COLO668 (cell line): ENCODE measurements around the gene LINGO1.
A peak's percentile ranks its signal among the peaks of the same experiment; 100 is the strongest.

Experiments used
- DNase-seq: peaks from one replicate; lab custom pipeline; 2025; ENCODE audit not compliant: unreplicated experiment; lab: John Stamatoyannopoulos, UW

Gene LINGO1

DNA sequence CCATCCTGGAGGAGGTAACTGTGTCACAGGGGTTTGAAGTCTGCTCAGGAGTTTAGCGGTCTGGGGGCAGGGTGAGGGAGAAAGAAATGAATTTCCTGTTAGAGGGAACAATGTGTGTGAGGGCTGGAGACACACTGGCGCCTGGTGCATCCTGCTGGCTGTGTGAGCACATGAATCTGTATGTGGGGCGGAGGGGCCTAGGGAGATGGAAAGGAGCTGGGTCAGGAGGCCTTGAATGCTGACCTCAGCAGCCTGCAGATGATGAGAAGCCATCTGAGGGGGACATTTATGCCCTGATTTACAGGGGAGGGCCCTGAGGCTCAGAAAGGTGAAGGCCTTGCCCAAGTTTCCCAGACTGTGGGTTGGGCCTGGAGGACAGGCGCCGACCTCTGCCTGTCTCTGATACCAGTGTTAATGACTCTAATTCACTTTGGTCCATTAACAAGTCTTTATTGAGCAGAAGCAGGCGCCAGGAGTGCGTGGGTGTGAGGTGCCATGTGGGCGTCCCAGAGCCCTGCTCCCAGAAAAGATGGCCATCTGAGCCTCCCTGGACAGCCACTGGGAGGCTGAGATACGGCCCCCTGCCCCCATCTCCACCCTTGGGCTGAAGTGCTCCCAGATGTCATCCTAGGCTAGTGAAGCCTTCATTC lies 34.8 kb downstream of the LINGO1 start:
- no peak for DNase-seq

DNA sequence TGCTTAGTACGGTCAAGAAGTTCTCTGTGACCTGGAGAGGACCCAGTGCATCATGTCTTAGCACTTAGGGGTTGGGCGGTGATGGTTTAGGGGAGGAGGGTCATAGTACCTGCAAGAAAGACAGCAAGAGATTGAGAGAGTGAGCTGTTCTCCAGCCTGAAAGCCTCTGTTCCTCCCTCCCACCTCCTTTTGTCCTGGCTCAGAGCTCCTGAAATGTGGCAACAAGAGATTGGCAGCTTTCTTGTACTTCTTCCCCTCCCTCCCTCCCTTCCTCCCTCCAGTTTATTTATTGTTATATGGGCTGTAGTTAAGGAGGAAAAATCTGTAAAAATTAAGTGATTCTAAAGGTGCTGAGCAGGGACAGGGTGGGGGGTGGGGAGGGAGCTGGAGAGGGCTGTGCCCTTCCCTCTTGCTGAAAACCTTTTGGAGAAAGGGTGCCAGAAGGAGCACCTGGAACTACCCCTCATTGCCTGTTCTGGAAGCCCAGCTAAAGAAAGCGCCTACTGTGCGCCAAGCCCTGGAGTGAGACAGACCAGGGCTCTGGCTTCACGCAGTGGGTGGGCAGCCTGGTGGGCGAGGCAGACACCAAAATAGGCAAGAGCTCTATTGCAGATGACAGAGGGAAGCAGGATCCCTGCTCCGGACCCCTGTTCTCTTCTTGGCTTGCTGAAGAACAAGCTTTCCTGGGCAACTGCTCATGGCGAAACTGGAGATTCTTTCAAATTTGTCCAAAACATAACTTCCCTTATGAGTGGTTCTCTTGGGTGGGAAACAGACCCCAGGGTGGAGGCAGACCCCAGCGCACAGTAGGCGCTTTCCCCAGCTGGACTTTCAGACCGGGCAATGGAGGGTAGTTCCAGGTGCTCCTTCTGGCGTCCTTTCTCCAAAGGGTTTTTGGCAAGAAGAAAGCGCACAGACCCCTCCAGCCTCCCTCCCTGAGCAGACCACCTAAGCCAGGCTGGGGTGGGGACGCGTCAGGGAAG lies 35.6 kb downstream of the LINGO1 start:
- DNase-seq = no peak

GRCh38 chr15:77595231-77595630 lies 37.5 kb downstream of the LINGO1 start:
- no peak for DNase-seq

- no peak for DNase-seq
Observed at GRCh38 chr15:77592758-77593157, 40.0 kb downstream of the LINGO1 start.

- DNase-seq = no peak
Observed at GRCh38 chr15:77591968-77592613, 40.6 kb downstream of the LINGO1 start.

DNA sequence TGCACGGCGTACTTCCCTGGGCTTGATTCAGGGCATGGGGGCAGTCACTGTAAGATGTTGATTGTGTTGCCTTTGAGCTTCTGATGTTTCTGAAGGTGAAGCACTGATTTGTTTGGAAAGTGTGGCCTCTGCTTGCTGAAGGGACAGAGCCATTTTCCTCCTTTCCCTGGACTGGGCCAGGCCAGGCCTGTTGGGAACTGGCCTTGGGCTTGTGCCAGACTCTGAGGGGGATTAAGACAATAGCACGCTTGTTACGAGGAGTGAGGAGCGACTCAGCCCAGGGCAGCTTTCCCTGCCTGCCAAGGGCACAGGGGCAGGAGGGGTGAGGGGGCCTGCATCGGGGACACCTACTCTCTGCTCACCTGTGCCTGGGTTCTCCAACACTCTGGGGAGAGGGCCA lies 42.9 kb downstream of the LINGO1 start:
- no peak for DNase-seq

DNA sequence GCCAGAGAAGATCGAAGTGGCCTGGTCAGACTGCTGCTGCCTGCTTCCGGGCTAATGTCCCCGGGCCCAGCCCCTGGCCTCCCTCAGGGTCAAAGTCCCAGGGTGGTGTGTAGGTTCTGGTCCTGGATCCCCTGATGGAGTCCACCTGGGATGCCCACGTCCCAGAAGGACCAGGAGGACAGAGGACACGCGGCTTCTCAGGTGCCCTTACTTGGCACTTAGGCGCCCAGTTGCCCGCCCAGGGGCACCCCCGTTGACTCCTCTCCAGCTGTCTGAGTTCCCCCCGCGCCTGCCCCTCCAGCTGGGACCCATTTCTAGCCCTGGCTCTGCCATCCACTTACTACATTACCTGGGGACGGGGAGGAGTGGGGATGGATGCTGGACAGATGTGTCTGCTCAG lies 44.6 kb downstream of the LINGO1 start:
- DNase-seq = no peak

DNA sequence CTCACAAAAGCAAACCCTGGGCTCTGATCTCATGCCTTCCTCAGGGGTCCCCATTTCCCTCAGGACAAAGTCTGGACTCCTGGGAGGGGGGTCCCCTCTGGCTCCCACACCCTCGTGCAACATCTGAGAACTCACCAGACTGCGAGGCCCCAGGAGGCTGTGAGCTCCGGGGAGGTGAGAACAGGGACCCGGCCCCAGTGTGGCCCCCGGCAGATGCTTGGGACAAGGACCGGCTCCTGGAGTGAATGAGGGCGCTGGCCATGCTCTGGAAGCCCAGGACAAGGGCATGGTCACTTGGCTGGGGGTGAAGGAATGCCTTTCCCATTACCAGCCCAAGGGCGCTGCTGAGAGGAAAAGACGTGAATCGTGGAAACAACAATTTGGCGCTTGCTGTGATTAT lies 48.0 kb downstream of the LINGO1 start:
- no peak for DNase-seq

DNA sequence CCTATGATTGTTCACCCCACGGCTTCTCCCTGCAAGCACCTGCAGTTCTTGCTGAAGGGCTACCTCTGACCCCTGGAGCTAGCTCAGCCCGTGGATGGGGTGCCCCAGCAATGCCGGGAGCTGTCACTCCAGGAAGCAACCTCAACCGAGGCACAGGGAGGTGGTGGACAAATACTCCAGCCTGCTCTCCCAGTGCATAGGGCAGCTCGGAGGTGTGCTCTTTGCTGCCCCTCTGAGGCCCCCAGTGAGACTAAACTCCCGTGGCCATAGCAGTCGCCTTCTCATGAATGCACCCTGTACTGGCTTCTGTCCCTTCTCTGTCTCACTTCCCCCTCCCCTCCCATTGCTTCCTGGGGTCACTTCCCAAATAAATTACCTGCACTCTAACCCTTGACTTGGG lies 48.5 kb downstream of the LINGO1 start:
- no peak for DNase-seq

DNA sequence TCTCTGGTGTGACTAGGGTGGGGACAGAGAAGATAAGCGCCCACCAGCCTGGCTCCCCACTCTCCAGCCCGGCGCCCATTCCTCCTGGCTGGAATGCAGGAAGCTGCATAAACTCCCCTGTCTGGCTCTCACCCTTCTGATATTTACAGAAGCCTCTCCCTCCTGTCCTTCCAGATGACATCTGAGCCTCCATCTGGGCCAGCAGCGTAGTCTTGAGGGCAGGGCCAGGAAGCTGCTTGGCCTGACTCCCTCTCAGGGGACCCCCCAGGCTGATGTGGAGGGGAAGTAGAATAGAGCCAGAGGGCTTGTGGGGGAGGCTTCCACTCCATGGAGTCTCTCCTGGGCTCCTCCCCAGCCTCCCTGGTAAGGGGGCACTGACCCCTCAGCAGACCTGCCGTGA lies 49.9 kb downstream of the LINGO1 start:
- DNase-seq = no peak

GRCh38 chr15:77581896-77582569 lies 50.7 kb downstream of the LINGO1 start:
- DNase-seq = no peak

GRCh38 chr15:77580996-77581682 lies 51.6 kb downstream of the LINGO1 start:
- DNase-seq = no peak

GRCh38 chr15:77579498-77580188 lies 53.1 kb downstream of the LINGO1 start:
- DNase-seq = no peak

DNA sequence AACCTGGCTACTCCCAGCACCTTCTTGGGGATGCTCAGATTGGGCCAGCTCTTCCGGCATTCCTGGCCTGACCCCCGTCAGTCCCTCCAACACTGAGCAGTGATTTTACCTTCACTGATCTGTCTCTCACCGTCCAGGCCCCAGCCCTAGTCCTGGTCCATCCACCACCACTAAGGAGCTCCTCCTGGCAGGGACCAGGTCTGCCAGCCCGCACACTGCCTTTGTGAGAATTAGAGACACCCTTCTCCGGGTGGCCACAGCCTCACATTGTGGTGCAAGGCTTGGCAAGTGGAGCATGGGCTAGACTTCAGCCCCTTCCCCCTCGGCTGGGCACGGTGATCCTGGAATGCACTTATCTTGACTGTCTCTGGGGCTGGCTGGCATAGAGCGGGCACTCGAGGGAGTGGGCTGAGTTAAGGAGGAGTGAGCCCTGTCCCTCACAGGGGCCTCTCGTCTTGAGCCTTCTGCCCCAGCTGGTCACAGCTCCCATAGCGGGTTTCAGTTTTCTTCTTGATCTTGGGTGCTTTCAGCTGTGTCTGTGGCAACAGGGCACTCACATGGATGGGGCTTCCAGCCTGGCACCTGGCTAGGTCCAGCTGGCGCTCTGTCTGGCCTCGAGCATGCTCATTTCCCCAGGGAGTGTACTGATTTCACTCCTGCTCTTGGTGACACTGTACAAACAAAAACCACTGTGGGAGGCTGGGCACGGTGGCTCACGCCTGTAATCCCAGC lies 53.9 kb downstream of the LINGO1 start:
- DNase-seq = peak; percentile 8

DNA sequence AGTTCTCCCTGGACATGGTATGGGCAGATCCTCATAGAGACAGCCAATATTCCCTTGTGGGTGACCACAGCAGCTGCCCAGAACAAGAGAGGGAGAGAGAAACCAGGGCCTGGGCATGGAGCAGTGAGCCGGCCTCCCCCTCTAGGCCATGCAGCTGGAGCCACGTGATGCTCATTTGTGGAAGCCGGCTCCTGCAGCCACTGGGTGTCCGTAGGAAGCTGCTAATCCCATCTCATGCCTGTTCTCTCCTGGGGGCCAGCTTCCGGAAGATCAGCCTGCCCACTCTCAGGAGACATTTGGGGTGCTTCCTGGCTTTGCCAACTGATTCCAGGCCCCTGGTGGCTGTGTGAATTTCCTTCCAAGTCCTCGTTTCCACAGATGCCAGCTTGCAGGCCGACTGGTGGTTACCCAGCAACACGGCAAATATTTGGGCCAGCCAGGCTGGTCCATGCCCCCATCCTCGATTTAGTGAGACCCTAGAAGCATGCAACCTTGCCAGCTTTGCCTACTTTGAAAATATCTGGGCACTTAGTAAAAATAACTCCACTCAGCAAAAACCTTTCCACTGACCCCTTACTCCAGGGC lies 55.3 kb downstream of the LINGO1 start:
- DNase-seq = no peak

DNA sequence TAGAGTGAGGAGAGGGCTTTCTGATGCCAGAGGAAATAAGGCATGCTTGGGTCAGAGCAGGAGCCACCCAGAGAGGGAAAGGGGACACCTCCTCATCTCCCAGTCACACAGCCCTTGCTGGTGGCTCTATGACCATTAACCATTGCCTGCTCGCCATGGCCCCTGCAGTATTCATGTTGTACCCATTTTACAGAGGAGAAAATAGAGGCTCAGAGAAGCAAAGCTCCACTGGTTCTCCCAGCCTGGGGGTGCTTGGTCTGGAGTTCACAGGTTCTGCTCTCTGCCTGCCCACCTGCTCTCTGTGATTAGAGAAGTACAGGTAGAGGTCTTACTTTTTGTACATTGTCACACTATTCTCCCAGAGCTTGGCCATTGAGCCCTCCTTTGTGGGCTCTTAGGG lies 56.2 kb downstream of the LINGO1 start:
- DNase-seq = no peak

DNA sequence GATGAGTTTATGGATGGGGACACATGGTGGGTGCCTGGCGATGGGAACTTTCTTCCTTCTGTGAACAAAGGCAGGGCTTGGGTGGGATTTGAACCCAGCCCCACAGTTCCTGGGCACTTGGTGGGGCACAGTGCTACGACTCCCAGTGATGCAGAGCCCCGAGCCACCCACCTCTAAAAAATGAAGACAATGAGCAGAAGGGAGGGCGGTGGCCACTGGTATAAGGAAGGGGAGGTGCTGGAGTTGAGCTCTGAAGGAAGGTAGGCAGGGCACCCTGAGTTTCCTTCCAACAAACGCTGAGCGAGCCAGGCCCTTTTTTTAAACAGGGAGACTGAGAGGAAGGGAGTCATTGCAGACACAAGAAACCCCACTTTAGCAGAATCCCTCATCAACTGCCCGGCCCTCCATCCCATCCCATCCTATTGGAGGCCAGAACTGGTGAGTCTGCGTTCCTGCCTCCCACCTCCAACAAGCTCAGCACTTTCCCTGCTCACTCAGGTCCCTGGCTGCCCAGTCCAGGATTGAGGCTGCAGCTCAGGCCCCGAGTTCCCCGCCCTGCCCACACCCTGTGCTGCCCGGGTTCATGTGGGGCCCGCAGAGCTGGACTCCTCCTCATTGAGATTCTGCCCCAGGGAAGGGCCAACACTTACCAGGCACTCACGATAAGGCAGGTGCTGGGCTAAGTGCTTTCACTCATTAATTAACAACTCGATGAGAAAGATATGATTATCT lies 57.3 kb downstream of the LINGO1 start:
- no peak for DNase-seq

GRCh38 chr15:77574521-77575202 lies 58.0 kb downstream of the LINGO1 start:
- no peak for DNase-seq
